NCI-H526 treated with DMSO at 0.1 percent for 48 hours (cell line): ENCODE results near the gene KCNB1.

Experiments used
- DNase-seq: peaks from one replicate; lab custom pipeline; 2025; lab: John Stamatoyannopoulos, UW

The KCNB1 gene

GRCh38 chr20:49482621-49483017, at the start of gene KCNB1:
KCNB1 (minus strand) TSS chr20:49482668; CDS start chr20:49482480, 188 bp downstream.
- no peak for DNase-seq

GRCh38 chr20:49529470-49529869, 47.0 kb upstream of the KCNB1 start:
- no peak for DNase-seq

- DNase-seq: no peak
These were observed 44.1 kb upstream of the KCNB1 start for GRCh38 chr20:49526568-49526967.

DNA sequence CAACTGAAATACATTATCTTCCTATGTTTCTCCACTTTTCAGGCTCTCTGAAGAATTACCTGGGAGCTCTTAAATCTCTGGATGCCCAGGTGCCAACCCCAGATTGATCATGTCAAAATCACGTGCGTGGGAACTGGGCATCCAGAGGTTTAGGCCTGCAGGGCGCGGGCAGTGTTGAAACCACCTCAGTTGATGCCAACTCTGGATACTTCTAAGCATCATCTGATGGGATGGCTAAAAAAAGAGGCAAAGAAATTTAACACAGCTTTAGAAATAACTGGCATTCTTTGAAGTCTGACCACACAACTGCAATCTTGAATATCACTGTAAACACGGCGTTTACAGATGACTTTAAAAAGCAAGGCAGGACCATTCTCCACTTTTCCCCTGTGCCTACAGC, 43.6 kb upstream of the KCNB1 start:
- DNase-seq: no peak

DNA sequence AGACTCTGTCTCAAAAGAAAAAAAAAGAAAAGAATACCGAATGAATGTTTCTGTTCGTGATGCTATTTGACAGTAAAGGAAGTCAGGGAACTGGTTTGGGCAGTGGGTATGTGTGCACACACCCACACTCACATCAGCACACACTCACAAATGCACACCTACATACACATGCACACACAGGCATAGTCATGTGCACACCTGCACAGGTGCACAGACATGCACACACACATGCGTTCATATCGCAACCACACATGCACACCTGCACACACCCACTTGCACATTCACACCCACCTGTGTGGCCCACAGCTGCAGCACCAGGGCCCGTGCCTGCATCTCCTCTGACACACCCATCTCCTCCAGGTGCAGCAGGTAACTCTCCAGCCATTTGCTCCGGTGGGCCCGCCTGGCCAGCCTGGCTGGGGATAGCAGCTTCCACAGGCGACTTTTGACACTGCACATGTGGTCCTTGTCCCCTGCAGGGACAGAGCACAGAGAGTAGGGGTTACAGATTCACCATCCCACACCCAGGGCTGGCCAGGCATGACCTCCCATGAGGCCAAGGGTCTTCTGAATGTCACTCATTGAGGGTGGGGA, 41.4 kb upstream of the KCNB1 start:
- DNase-seq: no peak

- DNase-seq: no peak
These were observed 38.9 kb upstream of the KCNB1 start for GRCh38 chr20:49521356-49521755.

- no peak for DNase-seq
These were observed 37.4 kb upstream of the KCNB1 start for GRCh38 chr20:49519777-49520359.

DNA sequence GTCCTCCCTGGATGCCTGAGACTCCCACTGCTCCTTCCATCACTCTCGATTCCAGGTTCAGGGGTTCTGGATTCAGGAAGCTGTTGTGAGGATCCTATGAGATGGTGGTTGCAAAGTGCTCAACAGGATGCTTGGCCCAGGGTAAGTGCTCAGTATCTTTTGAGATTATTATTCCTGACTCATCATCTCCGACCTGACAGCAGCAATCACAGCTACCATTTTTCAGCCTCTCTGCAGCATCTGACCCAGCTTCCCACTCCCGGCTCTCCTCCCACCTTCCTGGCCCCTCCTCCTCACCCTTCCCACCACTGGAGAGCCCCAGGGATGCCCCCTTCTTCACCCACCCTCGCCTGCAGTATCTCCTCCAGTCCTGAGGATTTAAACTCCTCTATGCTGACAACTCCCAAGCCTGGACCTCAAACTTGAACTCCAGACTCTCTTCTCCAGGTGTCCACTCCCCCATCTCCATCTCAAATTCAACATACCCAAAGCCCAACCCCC, 36.8 kb upstream of the KCNB1 start:
- DNase-seq: no peak

GRCh38 chr20:49518576-49518975, 36.1 kb upstream of the KCNB1 start:
- no peak for DNase-seq

- DNase-seq: no peak
These were observed 35.3 kb upstream of the KCNB1 start for GRCh38 chr20:49517805-49518100.

DNA sequence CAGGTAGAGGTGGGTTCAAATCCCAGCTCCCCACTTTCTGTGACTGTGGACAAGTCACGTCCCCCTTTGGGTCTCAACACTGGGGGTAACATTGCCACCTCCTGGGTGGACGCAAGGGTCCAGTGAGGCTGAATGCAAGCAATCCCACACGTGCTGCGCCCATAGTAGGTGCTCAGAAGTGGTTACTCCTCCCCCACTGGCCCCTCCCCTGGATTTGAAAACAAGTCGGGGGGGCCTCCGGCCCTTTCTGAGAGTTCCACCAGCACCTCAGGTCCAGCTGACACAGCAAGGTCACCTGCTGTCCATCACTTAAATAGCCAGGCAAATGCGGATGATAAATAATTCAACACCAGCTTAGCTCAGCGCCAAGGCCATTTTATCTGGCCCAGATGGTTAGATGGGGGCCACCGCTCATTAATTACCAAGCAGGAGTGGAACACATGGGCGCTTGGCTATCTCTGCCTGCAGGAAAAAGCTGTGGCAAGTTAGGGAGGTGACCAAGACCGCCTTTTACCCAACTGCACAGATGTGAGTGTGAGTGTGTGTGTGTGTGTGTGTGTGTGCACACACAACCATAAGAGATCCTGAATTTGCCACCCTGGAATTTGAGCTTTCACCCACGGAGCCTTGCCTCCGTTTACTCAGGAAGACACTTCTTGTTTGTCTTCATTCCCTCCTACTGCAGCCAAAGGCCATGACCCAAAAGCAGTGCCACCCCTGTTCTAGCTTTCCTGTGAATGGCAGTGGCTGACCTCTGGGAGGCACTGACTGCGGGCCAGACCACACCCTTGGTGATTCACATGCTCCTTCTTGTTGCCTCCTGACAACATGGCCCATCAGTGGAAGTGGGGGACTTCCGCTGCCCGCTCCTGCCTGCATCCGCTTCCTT, 34.7 kb upstream of the KCNB1 start:
- no peak for DNase-seq

GRCh38 chr20:49515586-49515985, 33.1 kb upstream of the KCNB1 start:
- DNase-seq: no peak

- DNase-seq: no peak
These were observed 31.0 kb upstream of the KCNB1 start for GRCh38 chr20:49513517-49513916.

DNA sequence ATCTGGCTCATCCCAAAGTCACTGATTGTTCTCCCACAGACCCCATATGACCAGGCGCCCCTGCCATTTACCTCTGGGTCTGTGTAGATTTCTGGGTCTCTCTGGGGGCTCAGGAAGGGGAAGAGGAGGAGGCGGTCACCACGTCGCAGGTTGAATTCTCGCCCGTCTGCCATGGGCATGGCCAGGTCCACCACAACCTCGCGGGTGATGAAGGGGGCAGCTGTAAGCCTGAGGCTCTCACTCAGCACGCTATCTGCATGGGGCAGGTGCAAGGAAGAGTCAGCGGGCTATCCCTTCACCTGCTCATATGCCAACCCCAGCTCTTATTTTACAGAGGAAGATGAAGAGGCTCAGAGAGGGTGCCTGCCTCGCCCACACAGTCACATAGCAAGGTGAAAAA, 30.5 kb upstream of the KCNB1 start:
- no peak for DNase-seq

DNA sequence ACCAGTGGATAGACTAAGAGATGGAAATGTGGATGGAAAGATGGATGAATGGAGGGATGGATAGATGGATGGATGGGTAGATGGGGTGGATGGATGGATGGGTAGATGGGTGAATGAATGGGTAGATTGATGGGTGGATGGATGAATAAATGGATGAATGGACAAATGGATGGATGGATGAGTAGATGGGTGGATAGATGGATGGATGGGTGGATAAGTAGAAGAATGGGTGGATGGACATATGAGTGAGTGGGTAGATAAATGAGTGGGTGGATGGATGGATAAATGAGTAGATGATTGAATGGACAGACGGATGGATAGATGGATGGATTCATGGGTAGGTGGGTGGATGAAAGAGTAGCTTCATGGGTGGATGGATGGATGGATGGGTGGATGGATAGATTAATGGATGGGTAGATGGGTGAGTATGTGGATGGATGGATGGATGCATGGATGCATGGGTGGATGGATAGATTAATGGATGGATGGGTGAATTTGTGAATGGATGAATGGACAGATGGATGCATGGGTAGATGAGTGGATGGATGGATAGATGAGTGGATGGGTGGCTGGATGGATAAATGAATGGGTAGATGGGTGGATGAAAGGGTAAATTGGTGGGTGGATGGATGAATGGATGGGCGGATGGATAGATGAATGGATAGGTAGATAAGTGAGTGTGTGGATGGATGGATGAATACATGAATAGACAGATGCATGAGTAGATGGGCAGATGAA, 29.5 kb upstream of the KCNB1 start:
- no peak for DNase-seq

DNA sequence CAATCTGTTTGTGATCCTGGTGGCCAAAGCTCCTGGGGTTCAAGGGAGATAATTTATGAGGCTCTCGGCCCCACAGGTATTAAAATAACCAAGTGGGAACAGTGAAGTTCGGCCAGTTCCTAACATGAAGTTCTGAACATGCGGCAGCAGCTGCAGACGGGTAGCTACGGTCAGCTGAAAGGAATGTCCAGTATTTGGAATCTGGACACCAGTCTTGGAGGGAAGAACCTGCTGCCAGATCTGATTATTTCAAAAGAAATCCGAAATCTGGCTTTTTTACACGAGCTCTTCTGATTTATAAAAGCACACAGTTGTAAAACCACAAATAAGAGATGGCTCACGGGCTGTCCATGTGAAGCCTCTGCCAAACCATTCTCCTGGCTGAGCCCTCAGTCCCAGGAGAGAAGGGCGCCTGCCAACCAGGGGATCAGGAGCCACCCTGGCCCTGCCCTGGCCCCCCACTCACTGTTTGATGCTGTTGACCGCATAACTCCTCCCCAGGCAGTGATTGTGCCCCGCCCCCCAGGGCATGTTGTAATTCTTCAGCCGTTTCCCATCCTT, 28.2 kb upstream of the KCNB1 start:
- DNase-seq: no peak

GRCh38 chr20:49508435-49509199, 26.1 kb upstream of the KCNB1 start:
- DNase-seq: peak; percentile 76

GRCh38 chr20:49507741-49508434, 25.4 kb upstream of the KCNB1 start:
- no peak for DNase-seq

DNA sequence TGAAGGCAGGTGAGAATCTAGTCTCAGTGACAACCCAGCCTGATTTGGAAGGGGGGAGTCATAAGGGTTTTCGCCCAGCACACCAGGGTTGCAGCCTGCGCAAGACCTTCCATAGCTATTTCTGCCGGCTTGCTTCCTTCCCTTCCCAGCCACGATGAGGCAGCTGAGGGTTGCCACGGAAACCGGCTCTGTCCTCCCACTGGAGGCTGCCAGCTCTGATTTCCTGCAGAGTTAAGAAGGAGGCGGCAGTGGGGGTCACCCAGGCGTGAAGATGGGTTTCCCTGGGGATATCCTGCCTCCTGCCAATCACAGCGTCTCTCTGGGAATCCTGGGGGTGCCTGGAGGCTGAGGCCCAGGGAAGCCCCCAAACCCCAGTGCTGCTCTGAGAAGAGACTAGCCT, 23.1 kb upstream of the KCNB1 start:
- DNase-seq: peak; percentile 25

DNA sequence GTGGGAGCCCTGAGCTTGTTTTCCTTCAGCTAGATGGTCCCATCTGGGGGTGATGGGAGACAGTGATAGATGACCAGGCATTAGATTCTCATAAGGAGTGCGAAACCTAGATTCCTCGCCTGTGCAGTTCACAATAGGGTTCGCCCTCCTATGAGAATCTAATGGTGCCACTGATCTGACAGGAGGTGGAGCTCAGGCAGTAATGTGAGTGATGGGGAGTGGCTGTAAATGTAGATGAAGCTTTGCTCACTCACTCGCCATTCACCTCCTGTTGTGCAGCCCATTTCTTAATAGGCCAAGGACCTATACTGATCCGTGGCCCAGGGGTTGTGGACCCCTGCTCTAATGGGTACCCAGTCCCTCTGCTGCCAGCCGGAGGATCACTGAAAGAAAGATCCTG, 20.7 kb upstream of the KCNB1 start:
- DNase-seq: no peak

DNA sequence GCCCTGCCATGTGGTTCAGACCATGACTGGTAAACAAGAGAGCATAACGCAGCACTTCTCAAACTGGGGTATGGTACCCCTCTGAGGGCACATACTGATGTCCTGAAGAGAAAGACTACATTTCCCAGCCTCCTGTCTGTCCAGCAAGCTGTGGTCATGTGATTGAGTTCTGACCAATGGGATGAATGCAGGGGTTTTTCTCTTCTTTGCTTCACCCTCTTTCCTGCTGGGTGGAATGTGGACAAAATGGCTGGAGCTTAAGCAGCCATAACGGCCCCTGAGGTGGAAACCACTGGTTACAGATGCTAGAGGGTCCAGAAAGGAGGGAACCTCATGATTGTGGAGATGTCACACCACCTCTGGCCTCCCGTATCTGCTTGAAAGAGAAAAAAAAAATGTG, 19.4 kb upstream of the KCNB1 start:
- DNase-seq: no peak
